Measurements from ENCODE around the gene ACSL5.

DNA sequence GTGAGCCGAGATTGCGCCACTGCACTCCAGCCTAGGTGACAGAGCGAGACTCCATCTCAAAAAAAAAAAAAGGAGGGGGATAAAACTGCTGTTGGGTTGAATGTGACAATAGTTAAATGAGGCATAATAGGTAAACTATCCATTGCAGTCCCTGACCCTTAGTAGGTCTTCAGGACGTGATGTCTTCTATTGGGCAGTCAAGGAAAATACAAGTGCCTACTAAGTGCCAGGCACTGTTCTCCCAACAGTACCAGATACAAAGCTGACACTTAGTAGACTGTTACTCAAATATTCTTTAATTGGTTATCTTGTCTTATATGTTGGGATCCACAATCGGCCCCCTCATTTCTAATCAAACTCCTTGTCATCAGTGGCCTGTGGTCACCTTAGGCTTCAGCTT, 27.1 kb upstream of the ACSL5 start:
- TF ChIP-seq, protein P1, sequence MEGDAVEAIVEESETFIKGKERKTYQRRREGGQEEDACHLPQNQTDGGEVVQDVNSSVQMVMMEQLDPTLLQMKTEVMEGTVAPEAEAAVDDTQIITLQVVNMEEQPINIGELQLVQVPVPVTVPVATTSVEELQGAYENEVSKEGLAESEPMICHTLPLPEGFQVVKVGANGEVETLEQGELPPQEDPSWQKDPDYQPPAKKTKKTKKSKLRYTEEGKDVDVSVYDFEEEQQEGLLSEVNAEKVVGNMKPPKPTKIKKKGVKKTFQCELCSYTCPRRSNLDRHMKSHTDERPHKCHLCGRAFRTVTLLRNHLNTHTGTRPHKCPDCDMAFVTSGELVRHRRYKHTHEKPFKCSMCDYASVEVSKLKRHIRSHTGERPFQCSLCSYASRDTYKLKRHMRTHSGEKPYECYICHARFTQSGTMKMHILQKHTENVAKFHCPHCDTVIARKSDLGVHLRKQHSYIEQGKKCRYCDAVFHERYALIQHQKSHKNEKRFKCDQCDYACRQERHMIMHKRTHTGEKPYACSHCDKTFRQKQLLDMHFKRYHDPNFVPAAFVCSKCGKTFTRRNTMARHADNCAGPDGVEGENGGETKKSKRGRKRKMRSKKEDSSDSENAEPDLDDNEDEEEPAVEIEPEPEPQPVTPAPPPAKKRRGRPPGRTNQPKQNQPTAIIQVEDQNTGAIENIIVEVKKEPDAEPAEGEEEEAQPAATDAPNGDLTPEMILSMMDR (conservative IDR thresholded peaks at IDR 0.05; ENCODE audit: low read depth, low read length) = no peak
- TF ChIP-seq FOS (IDR thresholded peaks at IDR 0.05; ENCODE audit: low read depth, low read length) = no peak
- TF ChIP-seq, protein P2, sequence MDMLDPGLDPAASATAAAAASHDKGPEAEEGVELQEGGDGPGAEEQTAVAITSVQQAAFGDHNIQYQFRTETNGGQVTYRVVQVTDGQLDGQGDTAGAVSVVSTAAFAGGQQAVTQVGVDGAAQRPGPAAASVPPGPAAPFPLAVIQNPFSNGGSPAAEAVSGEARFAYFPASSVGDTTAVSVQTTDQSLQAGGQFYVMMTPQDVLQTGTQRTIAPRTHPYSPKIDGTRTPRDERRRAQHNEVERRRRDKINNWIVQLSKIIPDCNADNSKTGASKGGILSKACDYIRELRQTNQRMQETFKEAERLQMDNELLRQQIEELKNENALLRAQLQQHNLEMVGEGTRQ (IDR thresholded peaks at IDR 0.05; ENCODE audit: low read depth, low read length) = no peak
- TF ChIP-seq MAFK (IDR thresholded peaks at IDR 0.05; ENCODE audit: low read depth, low read length) = no peak
- no peak for TF ChIP-seq POLR2A (IDR thresholded peaks at IDR 0.05; ENCODE audit: low read depth, low read length)

All from IMR-90 (cell line).